KOPT-K1 (cell line): ENCODE measurements around the gene MBD3.

ENCODE experiments used
- H3K27ac ChIP-seq: fragments of 200-600 bp; sonication (generic); 2 replicates; pipeline ENCODE4 v1.5.1; 2016; ENCODE audit warnings: antibody characterized with exemption, mild to moderate bottlenecking, low read depth, low read length; ENCODE audit not compliant: poor library complexity, severe bottlenecking
- H3K36me3 ChIP-seq: fragments of 200-600 bp; sonication (generic); 2 replicates; pipeline ENCODE4 v1.5.1; 2017; ENCODE audit warnings: antibody characterized with exemption, mild to moderate bottlenecking, low read length, moderate library complexity; ENCODE audit not compliant: insufficient read depth
- H3K9me3 ChIP-seq: fragments of 200-600 bp; sonication (generic); 2 replicates; pipeline ENCODE4 v1.5.1; 2017; ENCODE audit warnings: antibody characterized with exemption, low read length, mild to moderate bottlenecking; ENCODE audit not compliant: insufficient read depth, poor library complexity, severe bottlenecking

Gene MBD3

GRCh38 chr19:1624458-1624857 is 31.8 kb upstream of the MBD3 start:
- peaks cover 79% of the 10 kb centered on the region for H3K36me3 ChIP-seq
- H3K27ac ChIP-seq = no peak overlapping the region
- no peaks in the 10 kb centered on the region for H3K9me3 ChIP-seq

- H3K27ac ChIP-seq = no peak overlapping the region
- H3K9me3 ChIP-seq = no peaks in the 10 kb centered on the region
- H3K36me3 ChIP-seq = peaks cover 97% of the 10 kb centered on the region
Observed at GRCh38 chr19:1622541-1622940, 29.9 kb upstream of the MBD3 start.

- Histone ChIP-seq H3K27ac (no peak overlapping the region), H3K36me3 (peaks cover 98% of the 10 kb centered on the region)
Observed at GRCh38 chr19:1622007-1622406, 29.3 kb upstream of the MBD3 start.

GRCh38 chr19:1621574-1621973 is 28.9 kb upstream of the MBD3 start:
- Histone ChIP-seq H3K36me3 (peaks cover 99% of the 10 kb centered on the region), H3K9me3 (no peaks in the 10 kb centered on the region), H3K27ac (no peak overlapping the region)

More at GRCh38 chr19:1622007-1622406, 29.3 kb upstream of the MBD3 start:
- no peaks in the 10 kb centered on the region for H3K9me3 ChIP-seq

- Histone ChIP-seq H3K27ac (no peak overlapping the region), H3K36me3 (peaks cover 99% of the 10 kb centered on the region), H3K9me3 (no peaks in the 10 kb centered on the region)
Observed at GRCh38 chr19:1621021-1621420, 28.4 kb upstream of the MBD3 start.

- peaks cover 99% of the 10 kb centered on the region for H3K36me3 ChIP-seq
Observed at GRCh38 chr19:1620502-1620901, 27.8 kb upstream of the MBD3 start.

GRCh38 chr19:1619703-1620102 is 27.0 kb upstream of the MBD3 start:
- no peaks in the 10 kb centered on the region for H3K9me3 ChIP-seq
- H3K27ac ChIP-seq = no peak overlapping the region
- peaks cover 99% of the 10 kb centered on the region for H3K36me3 ChIP-seq

More at GRCh38 chr19:1620502-1620901, 27.8 kb upstream of the MBD3 start:
- Histone ChIP-seq H3K9me3 (no peaks in the 10 kb centered on the region), H3K27ac (no peak overlapping the region)

- peaks cover 99% of the 10 kb centered on the region for H3K36me3 ChIP-seq
Observed at GRCh38 chr19:1619094-1619439, 26.4 kb upstream of the MBD3 start.

GRCh38 chr19:1618157-1619093 is 25.8 kb upstream of the MBD3 start:
- H3K27ac ChIP-seq = no peak overlapping the region
- H3K36me3 ChIP-seq = peaks cover 99% of the 10 kb centered on the region
- no peaks in the 10 kb centered on the region for H3K9me3 ChIP-seq

More at GRCh38 chr19:1619094-1619439, 26.4 kb upstream of the MBD3 start:
- Histone ChIP-seq H3K27ac (no peak overlapping the region), H3K9me3 (no peaks in the 10 kb centered on the region)

- no peaks in the 10 kb centered on the region for H3K9me3 ChIP-seq
- no peak overlapping the region for H3K27ac ChIP-seq
- H3K36me3 ChIP-seq = peaks cover 99% of the 10 kb centered on the region
Observed at GRCh38 chr19:1616875-1617274, 24.2 kb upstream of the MBD3 start.

- H3K9me3 ChIP-seq = no peaks in the 10 kb centered on the region
- H3K27ac ChIP-seq = no peak overlapping the region
- peaks cover 99% of the 10 kb centered on the region for H3K36me3 ChIP-seq
Observed at GRCh38 chr19:1616396-1616795, 23.7 kb upstream of the MBD3 start.

GRCh38 chr19:1615156-1615765 is 22.6 kb upstream of the MBD3 start:
- Histone ChIP-seq H3K9me3 (no peaks in the 10 kb centered on the region), H3K27ac (no peak overlapping the region), H3K36me3 (peaks cover 100% of the 10 kb centered on the region)

- H3K27ac ChIP-seq = peak overlapping the region; percentile 48
- no peaks in the 10 kb centered on the region for H3K9me3 ChIP-seq
- H3K36me3 ChIP-seq = peaks cover 100% of the 10 kb centered on the region
Observed at GRCh38 chr19:1613808-1614570, 21.3 kb upstream of the MBD3 start.

- H3K36me3 ChIP-seq = peaks cover 96% of the 10 kb centered on the region
- no peaks in the 10 kb centered on the region for H3K9me3 ChIP-seq
- peak overlapping the region; percentile 48 for H3K27ac ChIP-seq
Observed at GRCh38 chr19:1613146-1613545, 20.5 kb upstream of the MBD3 start.
